ENCODE results near the gene NDUFAF8.
"Not testable (repeated sequence)": the region's sequence is repeated elsewhere in the genome, so short reads cannot be mapped to it uniquely, and the experiment has no call there.

Gene NDUFAF8

GRCh38 chr17:81223762-81224130, 15.4 kb upstream of the NDUFAF8 start:
- no peak for DNase-seq (ENCODE audit: low spot score)

DNA sequence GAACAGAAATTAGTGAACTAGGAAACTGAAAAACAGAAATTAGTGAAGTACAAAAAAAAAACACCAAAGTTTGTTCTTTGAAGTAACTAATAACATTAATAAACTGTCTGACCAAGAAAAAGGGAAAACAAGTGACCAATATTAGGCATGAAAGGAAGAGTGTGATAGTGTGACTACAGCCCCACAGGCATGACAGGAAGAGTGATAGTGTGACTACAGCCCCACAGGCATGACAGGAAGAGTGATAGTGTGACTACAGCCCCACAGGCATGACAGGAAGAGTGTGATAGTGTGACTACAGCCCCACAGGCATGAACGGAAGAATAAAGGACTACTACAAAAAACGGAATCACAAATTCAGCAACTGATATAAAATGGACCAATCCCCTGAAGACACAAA, 11.5 kb upstream of the NDUFAF8 start:
- not testable (repeated sequence) for DNase-seq (ENCODE audit: low spot score)

DNA sequence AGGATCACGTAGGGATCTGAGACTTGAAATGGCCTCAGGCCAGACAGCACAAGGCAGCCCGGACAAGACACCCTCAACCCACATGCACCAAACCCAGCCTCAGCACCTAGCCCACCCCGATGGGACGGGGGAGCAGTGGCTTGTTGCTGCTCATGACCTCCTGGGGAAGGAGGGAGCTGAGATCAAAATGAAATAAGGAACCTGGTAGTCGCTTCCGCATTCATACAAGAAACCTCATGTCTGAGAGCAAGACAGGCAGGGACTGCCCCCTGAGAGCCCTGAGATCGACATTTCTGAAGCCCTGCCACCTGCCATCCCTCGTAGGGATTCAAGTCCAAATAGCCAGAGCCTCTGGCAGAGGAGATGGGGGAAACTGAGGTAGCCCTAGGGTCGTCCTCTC, 10.7 kb upstream of the NDUFAF8 start:
- DNase-seq (ENCODE audit: low spot score) = no peak

GRCh38 chr17:81228834-81229665, 10.1 kb upstream of the NDUFAF8 start:
- no peak for DNase-seq (ENCODE audit: low spot score)

GRCh38 chr17:81229666-81229920, 9.5 kb upstream of the NDUFAF8 start:
- no peak for DNase-seq (ENCODE audit: low spot score)

GRCh38 chr17:81230043-81230820, 8.9 kb upstream of the NDUFAF8 start:
- DNase-seq (ENCODE audit: low spot score) = no peak

DNA sequence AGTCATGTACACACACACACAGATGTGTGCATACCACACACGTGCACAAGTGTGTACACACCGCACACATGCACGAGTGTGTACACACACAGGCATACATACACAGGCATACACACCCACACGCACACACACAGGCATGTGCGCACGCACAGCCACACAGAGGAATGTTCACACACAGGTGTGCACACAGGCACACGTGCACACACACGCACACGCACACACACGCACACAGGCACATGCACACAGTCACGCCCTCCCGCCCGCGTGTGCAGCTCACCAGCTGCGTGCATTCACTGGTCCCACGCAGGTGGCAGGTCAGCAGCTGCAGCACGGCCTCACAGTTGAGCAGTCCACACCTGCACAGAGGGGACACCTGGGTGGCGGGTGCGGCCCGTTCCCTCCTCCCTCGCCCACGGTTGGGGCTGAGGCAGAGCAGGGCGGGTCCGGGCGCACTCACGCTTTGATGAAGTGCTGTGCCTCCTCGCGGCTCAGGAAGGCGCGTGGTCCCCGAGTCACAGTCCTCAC, 7.9 kb upstream of the NDUFAF8 start:
- no peak for DNase-seq (ENCODE audit: low spot score)

DNA sequence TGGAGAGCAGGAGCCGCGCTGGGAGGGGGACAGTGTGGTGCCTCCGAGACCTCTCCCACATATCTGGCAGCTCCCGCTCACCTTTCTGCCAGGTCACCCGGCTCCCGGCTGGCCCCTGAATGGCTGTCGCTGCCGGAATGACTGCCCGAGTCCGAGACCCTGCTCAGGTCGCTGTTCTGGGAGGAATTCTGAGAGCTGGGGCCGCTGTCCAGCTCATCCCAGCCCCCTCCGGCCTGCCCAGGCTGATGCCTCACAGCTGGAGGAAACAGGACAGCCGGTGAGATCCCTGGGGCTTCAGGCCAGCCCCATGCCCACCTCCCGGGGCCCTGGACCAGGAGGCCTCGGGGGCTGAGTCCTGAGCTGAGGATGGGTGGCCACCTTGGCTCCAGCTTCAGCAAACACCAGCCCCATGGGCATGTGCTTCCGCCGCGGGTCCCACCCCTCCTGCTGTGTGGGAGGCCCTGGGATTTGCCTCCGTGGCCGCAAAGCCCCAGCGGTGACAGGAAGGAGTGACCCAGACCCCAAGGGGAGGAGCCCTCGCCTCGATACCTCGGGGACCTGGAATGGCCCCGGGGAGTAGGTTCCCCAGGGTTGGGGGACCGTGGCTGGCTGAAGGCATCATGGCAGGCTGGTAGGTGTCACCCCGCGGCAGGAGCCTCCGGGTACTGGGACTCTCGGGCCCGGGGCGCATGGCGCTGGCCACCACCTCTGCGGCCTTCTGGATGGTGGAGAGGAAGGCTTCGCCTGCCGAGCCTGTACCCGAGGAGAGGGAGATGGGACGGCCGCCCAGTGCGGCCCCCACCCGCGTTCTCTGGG, 7.1 kb upstream of the NDUFAF8 start:
- DNase-seq (ENCODE audit: low spot score) = no peak

DNA sequence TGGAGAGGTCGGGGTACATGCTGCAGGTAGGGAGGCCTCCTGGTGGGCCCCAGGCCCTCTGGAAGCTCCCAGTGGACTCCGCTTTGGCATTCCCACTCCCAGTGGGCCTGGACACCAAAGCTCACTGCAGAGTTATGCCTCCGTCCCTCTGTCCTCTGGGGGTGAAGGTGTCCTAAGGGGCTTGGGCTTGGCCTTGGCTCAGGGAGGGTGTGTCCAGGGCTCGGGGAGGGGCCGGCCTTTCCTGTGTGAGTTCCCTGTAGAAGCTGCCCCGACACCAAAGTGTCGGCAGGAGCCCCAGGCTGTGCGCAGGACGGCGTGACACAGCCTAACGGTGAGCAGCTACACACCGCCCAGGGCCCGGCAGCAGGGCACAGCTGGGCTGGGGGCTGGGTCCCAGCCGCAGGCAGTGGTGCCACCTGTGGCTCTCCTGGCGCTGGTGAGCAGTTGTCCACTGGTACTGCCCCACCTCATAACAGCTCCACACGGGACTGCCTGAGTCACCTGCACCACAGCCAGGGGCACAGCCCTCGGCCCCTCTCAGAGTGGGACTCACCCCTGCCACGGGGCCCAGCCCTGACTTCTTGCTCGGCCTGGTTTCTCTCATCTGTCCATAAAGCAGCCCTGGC, 6.4 kb upstream of the NDUFAF8 start:
- no peak for DNase-seq (ENCODE audit: low spot score)

- no peak for DNase-seq (ENCODE audit: low spot score)
Observed at GRCh38 chr17:81233316-81233715, 5.8 kb upstream of the NDUFAF8 start.

GRCh38 chr17:81233811-81234505, 5.2 kb upstream of the NDUFAF8 start:
- no peak for DNase-seq (ENCODE audit: low spot score)

DNA sequence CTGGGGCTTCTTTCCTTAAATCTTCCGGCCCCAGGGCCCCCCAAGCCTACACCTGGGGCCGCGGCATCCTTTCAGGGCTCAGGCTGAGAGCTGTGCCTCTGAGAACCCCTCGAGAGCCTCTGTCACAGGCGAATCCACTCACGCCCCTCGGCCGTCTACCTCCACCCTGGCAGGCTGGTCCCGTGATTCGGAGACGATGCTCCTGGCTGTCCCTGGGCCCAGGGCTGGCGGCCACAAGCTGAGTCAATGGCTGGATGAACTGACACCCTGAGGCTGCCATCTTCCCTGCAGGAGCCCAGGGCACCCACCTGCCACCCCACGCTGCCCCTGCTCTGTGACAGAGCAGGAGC, 4.6 kb upstream of the NDUFAF8 start:
- DNase-seq (ENCODE audit: low spot score) = no peak

DNA sequence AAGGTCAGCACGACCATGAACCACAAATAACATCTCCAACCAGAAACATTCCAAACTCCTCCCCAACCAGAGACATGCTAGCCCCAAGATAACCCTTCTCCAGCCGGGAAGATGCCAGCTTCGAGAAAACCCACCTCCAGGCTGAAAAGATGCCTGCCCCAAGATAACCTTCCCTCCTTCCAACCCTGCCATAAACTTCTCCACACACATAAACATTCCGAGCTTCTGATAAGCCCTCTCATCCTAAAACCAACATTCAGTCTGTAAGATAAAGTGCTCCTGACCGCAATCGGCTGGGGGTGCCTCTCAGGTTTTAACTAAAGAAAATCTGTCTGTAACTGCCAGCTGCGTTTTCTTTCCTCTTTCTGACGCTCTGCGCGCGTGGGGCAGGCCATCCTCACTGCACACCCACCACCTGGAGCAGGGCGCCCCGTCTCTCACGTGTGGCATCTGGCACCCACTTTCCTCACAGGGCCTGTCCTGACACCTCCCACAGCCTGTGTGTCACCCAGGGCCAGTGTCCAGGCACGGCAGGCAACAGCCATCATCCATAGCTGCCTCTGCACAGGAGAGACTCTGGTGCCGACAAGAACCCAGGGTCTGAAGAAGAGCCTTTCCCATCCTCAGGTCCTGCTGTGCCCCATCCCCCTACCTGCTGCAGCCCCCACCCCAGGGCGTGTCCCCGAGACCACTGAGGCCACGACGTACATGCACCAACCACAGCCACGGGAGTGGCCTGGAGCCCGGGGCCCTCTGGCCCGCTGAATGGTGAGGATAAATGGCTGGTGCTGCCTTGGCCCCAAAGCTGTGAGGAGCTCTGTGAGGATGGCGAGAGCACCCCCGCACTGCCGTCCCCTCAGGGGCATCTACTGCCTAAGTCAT, 3.9 kb upstream of the NDUFAF8 start:
- no peak for DNase-seq (ENCODE audit: low spot score)

DNA sequence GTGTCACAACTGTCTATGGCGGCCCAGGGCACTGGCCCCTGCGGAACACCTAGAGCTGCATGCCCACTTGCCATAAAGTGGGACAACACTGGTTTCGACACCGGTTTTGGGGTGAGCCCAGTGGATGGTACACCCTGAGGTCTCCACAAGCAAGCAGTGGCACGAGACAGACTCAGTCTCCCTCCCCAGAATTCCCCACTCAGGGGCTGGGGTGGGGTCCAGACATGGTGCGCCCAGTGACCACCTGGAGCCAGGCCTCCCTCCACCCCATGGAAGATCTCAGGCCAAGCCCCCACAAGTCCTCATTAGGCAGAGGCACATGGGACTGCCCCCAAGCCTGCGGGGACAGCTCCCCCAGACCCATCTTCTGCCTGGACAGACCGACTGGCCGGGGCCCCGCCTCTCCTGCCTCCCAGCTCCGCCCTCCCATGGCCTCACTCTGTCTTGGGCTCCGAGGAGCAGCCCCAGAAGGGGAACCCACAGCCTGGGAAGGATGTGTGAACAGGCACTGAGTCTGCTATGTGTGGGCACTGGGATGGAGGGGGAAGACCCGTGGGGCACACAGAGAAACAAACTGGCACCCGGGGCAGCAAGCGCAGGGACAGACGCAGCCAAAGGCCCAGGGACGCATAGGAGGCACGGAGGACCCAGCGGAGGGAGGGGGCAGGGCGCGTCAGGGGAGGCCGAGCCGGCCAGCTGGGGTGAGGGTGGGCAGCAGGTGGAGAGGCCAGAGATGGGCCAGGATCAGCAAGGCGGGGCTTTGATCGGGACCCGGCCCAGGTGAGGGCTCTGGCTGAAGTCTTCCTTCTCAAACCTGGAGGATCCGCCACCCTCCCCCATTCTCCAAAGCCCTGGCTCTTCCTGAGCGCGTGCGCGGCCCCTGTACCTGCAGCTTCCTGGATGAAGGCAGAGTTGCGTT, 3.0 kb upstream of the NDUFAF8 start:
- DNase-seq (ENCODE audit: low spot score) = no peak

- no peak for DNase-seq (ENCODE audit: low spot score)
Observed at GRCh38 chr17:81236784-81237183, 2.3 kb upstream of the NDUFAF8 start.

DNA sequence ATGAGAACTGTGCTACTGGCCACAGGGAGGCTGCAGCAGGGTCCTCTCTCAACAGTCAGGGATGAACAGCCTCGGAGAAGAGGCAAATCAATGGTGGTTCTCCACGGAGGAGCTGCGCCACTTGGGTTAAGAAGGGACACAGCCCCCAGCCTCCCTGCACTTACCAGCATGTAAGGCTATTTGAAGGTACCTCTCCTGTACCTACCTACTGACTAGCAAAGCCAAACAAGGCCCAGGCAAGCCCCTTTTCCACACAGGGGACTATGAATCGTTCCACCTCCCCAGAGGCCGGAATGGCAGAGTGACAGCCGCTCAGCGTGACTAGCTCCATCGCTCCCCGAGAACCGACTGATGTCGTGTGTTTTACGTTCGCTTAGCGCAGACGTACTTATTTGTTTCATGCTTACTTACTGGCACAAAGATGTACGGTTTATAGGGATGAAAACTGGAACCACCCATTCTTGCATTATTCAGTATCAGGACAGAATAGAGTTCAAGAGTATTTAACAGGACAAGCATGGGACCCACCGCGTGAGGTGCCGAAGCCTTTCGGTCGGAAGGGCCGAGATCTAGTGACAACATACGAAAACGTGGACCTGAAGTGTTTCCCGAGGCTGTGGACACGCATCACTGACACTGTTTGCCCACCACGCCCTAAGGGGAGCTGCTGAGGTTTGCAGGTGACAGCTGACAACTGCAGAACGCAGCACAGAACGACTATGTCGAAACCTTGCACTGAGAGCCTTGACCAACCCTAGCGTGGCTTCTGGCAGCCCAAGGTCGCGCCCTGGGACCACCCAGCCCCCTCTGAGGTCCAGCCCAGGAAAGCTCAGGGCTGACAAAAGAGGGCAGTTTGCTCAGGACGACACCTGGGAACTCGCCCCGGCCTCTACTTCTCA, 1.3 kb upstream of the NDUFAF8 start:
- DNase-seq (ENCODE audit: low spot score) = no peak

DNA sequence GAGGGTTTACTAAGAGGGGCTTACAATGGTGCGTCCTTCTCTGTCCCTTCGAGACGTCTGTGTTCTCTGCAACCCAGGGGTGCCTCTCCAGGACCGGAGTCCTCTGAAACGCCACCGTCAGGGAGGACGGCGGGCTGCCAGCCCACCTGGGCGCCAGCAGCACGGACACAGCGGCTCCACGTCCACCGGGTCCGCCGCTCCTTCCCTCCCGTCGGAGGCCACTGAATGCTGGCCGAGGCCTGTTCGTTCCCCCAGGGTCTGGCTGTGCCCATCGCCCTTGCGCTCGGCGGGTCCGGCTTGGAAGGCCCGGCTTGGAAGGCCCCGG, 666 bp upstream of the NDUFAF8 start:
- no peak for DNase-seq (ENCODE audit: low spot score)

- peak; percentile 60 for DNase-seq (ENCODE audit: low spot score)
Observed at GRCh38 chr17:81239714-81240555, 817 bp downstream of the NDUFAF8 start.
